Measurements from ENCODE around the gene MAPK1.
A peak's percentile ranks its signal among the peaks of the same experiment; 100 is the strongest.
"Not testable (repeated sequence)": the region's sequence is repeated elsewhere in the genome, so short reads cannot be mapped to it uniquely, and the experiment has no call there.

The MAPK1 gene

DNA sequence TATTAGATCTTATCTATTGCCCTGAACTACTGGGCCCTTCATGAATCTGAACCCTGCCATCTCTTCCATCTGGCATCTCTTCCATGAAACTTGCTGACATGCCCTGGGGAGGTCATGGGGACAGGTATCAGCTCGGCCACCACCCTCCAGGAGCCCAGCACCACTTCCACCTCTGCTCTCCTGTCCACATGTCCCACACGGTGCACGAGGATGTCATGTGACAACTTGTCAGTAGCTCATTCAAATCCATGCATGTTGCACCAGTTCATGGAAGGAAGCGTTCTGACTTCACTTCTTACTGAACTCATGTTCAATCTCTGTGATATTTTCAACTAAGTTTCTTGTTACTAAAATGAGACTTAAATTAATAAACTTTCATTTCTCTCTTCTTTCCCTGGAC lies 148.4 kb downstream of the MAPK1 start:
- no peak for DNase-seq

DNA sequence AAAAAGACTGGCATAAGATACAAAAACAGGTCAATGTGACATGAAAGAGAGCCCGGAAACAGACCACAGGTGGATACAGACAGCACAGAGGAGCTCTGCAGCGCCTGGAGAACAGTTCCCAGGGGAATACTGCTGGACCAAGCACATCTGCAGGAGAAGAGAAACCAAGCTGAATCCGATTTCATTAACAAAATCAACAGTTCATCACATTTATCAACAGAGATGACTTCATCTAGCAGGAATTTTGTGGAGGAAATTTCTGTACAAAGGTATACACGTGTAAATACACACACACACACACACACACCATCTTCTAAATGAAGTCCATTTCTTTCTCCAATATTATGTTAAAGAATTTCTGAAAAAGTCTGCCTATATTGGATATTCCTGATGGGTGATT lies 148.9 kb downstream of the MAPK1 start:
- no peak for DNase-seq

DNA sequence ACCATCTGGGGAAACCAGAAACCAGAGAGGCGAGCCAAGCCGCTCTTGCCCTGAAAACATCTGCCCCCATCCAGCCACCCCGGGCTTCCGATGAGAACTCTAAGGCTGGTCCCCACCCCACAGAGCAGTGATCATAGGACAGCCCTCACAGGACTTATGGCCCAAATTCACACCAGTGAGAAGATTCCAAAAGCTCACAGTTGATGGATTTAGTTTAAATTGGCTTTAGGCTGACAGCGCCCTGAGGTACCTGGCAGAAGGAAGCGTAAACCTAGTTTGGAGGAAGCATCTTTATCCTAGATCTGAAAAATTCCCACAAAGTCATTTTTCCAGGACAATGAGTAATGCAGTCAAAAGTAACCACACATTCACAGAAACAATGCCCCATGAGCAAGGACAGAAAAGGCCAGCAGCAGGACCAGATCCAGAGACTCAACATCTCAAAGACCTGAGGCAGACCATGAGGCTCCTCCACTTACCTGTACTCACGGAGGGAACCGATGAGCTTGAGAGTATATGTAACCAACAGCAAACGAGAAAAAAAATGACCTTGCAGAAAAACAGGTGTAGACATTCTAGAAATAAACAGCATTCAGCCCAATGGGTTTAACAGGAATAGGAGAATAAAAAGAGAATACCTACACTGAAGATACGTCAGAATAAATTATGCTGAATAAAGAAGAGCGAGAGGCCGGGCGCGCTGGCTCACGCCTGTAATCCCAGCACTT lies 150.9 kb downstream of the MAPK1 start:
- not testable (repeated sequence) for DNase-seq

DNA sequence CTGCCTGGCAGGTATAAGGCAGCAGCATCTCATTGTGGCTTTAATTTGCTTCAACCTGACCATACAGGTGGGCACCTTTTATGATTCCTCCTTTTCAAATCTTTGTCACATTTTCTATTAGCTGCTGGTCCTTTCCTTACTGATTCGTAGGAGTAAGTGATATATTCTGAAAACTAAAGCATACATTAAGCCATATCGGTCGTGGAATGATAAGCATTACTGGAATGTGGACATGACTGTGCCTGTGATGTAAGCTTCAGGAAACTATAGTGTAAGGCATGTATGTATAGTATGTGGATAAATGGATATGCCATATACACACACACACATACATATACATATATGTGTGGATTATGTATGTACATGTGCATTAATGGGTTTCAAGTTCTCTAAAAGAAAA lies 152.7 kb downstream of the MAPK1 start:
- no peak for DNase-seq

DNA sequence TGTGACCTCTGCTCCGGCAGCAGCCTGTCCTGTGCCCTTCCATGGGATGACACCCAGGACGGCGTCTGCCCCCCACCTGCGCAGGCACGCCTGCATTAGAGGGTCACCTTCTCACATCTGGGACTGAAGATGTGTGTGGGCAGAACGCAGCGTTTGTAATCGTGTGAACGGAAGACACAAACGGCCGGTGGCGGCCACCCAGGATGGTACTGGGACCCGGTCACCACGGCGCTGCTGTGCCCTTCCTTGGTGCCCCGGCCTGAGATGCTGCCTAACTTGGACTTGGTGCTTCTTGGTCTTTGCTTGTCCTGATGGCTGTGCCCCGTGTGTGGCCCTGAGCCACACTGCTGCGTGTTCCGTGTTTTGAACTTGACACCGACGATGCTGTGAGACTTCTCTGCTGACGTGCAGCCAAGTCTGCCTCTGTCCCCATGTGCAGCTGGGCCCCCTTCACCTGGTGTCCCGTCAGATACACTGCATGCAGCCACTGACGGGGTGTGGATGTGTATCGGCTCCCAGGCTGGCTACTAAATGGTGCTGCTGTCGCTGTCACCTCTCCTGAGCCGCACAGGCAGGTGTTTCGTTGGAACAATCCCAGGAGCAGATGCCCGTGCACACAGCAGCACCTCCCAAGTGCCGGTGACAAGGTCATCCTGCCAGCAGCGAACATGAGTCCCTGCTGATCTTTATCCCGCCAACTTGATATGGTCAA lies 153.2 kb downstream of the MAPK1 start:
- no peak for DNase-seq

DNA sequence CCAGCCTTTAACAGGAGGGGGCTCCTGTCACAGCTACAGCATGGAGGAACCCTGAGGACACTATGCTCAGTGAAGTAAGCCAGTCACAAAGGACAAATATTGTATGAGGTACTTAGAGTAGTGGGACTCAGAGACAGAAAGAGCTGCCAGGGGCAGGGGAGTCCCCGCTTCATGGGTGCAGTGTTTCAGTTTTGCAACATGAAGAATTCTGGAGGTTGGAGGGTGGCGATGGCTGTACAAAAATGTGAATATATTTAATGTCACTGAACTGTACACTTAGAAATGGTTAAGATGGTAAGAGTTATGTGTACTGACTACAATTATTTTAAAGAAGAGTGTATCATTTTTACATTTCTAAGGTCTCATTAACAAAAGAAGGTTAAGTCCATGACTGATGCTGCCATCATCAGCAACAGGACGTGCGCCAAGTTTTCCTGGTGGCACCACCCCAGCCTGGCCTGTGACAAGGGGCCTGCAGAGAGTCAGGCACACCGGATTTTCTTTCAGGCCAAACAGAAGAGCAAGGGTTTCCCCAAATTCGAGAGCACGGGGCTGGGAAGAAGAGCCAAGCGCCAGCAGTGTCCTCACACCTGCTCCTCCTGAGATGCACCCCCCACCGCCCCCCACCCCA lies 153.9 kb downstream of the MAPK1 start:
- DNase-seq: no peak

DNA sequence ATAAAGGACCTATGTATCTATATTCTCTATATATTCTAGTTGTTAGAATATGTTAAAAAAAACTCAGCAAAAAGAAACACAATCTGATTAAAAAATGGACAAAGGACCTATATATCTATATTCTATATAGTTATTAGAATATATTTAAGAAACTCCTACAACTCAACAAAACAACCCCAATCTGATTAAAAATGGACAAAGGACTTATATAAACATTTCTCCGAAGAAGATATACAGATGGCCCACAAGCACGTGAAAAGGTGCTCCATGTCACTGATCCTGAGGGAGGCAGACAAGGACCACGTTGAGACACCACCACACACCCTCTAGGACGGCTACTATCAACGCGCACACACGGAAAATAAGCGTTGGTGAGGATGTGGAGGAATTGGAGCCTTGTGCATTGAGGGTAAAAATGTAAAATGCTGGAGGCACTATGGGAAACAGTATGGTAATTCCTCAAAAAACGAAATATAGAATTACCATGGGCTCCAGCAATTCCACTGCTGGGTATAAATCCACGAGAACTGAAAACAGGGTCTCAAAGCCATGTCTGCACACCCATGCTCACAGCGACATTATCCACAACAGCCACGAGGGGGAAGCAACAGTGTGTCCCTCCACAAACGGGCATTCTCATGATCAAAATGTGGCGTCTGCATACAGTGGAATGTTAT lies 154.6 kb downstream of the MAPK1 start:
- DNase-seq: peak; percentile 85 to 90

DNA sequence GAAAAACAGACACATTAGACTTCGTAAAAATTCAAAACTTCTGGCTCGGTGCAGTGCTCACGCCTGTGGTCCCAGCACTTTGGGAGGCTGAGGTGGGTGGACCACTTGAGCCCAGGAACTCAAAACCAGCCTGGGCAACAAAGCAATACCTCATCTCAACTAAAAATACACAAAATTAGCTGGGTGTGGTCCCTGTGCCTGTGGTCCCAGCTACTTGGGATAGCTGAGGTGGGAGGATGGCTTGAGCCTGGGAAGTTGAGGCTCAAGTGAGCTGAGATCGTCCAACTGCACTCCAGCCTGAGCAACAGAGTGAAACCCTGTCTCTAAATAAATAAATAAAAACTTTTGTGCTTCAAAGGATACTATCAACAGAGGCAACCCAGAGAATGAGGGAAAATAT lies 155.6 kb downstream of the MAPK1 start:
- DNase-seq: no peak

DNA sequence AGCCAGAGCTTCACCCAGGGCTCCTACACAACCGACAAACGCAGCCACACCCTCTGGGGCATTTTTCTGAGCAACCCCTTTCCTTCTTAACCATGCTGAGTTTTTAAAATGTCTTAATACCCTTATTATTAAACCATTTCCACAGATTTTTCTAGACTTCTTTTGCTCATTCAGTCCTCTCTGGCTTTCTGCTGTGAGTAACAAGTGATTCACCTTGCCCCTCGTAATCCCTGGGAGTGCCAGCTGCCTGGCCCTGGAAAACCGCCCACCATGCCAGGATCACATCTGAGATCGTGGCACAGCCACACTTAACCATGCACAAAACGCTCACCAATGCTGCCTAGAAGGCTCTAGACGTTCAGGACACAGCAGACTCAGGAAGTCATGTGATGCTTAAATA lies 157.3 kb downstream of the MAPK1 start:
- no peak for DNase-seq

DNA sequence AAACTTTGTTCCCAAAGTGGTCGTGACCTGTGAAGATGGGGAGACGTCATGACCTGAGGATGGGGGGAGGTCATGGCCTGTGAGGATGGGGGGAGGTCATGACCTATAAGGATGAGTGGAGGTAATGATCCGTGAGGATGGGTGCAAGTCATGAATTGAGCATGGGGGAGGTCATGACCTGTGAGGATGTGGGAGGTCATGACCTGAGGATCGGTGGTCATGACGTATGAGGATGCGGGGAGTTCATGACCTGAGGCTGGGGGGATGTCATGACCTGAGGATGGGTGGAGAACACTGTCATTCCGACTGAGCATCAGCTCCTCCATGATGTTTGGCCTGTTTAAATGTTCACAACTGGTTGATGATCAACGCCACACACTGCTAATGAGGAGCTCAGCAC lies 157.8 kb downstream of the MAPK1 start:
- no peak for DNase-seq

DNA sequence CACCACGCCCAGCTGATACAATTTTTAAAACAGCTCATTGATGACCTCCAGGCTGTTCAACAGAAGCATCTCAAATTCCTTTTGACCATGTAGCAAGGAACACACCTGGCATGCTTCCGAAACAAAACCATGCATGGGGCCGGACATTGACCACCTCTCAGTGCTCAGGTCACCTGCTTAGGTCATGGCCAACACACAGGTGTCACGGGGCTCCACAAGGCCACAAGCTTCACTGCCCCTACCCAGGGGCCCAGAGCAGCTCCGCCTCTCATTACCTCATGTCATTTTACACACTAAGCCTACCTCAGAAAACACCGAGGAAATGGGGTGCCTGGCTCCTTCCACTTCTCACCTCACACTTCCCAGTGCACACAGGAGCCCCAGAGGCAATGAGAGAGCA lies 158.5 kb downstream of the MAPK1 start:
- no peak for DNase-seq

DNA sequence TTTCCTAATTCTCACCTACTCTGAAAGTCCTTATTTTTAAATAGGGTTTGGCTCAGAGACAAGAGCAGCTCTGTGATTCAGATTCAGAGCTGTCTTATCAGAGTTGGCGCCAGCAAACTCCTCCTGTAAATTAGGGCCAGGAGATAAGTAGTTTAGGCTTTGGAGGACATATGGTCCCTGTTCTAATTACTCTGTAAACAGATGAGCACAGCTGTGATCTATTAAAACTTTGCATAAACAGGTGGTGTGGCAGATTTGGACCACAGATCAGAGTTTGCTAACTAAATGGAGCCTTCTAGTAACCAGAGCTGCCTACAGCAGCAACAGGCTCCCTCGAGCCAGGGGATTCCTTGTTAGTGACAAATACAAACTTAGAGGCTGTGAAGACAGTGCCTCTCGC lies 159.8 kb downstream of the MAPK1 start:
- DNase-seq: no peak
